ENCODE measurements around the gene CFAP61. TPM values are rescaled to one million over a fixed set of nuclear protein-coding genes. Genes with fewer than 3 reads are reported as not detected.

CFAP61 gene
- total and polyA plus RNA-seq, 9 of the 15 experiments (the other 6 are each of a cell fraction or from before 2014, with no cell fraction given): 0.11 TPM; not detected in 8

DNA sequence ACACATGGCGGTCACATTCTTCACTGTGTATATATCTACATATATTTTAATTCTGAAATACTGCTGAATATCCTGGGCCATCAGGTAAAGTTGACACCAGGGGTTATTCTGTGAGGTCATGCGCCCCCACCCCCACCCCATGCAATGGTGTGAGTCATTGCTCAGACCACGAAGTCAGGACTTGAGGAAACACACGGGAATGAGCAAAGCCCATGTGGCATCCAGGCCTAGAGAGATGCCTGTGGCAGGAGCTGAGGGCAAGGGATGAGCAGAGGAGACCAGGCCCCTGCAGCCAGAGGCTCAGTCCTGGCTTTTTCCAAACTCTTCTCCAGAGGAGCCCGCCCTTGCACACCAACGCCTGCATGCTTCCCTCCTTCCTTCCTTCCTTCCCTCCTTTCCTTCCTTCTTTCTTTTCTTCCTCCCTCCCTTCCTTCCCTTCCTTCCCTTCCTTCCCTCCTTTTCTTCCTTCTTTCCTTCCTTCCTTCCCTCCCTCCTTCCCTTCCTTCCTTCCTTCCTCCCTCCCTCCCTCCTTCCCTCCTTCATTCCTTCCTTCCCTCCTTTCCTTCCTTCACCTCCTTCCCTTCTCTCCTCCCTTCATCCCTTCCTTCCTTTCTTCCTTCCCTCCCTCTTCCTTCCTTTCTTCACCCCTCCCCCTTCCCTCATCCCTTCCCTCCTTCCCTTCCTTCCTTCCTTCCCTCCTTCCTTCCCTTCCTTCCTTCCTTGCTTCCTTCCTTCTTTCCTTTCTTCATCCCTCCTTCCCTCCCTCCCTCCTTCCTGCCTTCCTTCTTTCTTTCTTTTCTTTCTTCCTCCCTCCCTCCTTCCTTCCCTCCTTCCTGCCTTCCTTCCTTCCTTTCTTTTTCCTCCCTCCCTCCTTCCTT is 243.5 kb downstream of the CFAP61 start (continued):
- TF ChIP-seq, protein P1, sequence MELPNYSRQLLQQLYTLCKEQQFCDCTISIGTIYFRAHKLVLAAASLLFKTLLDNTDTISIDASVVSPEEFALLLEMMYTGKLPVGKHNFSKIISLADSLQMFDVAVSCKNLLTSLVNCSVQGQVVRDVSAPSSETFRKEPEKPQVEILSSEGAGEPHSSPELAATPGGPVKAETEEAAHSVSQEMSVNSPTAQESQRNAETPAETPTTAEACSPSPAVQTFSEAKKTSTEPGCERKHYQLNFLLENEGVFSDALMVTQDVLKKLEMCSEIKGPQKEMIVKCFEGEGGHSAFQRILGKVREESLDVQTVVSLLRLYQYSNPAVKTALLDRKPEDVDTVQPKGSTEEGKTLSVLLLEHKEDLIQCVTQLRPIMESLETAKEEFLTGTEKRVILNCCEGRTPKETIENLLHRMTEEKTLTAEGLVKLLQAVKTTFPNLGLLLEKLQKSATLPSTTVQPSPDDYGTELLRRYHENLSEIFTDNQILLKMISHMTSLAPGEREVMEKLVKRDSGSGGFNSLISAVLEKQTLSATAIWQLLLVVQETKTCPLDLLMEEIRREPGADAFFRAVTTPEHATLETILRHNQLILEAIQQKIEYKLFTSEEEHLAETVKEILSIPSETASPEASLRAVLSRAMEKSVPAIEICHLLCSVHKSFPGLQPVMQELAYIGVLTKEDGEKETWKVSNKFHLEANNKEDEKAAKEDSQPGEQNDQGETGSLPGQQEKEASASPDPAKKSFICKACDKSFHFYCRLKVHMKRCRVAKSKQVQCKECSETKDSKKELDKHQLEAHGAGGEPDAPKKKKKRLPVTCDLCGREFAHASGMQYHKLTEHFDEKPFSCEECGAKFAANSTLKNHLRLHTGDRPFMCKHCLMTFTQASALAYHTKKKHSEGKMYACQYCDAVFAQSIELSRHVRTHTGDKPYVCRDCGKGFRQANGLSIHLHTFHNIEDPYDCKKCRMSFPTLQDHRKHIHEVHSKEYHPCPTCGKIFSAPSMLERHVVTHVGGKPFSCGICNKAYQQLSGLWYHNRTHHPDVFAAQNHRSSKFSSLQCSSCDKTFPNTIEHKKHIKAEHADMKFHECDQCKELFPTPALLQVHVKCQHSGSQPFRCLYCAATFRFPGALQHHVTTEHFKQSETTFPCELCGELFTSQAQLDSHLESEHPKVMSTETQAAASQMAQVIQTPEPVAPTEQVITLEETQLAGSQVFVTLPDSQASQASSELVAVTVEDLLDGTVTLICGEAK (IDR thresholded peaks at IDR 0.05): no peak
- TF ChIP-seq, protein P1 (CRISPR knock-in tag; IDR thresholded peaks at IDR 0.05): no peak
- TF ChIP-seq POLR2B (IDR thresholded peaks at IDR 0.05; ENCODE audit: low read depth, partially characterized antibody) (no peak), HDAC6 (IDR thresholded peaks at IDR 0.05; ENCODE audit: low read depth, low read length) (no peak), CBX2 (IDR thresholded peaks at IDR 0.05; ENCODE audit: insufficient read depth, low read length, poor library complexity, severe bottlenecking) (no peak), DDX20 (tag; IDR thresholded peaks at IDR 0.05; ENCODE audit: low read depth) (no peak), IRF2 (CRISPR knock-in tag; IDR thresholded peaks at IDR 0.05) (no peak), NONO (IDR thresholded peaks at IDR 0.05; ENCODE audit: low read depth in 2 of 2, low read length in 1 of 2) (no peak), FOSL1 (tag; conservative IDR thresholded peaks at IDR 0.05) (no peak)
- TF ChIP-seq, protein P2, sequence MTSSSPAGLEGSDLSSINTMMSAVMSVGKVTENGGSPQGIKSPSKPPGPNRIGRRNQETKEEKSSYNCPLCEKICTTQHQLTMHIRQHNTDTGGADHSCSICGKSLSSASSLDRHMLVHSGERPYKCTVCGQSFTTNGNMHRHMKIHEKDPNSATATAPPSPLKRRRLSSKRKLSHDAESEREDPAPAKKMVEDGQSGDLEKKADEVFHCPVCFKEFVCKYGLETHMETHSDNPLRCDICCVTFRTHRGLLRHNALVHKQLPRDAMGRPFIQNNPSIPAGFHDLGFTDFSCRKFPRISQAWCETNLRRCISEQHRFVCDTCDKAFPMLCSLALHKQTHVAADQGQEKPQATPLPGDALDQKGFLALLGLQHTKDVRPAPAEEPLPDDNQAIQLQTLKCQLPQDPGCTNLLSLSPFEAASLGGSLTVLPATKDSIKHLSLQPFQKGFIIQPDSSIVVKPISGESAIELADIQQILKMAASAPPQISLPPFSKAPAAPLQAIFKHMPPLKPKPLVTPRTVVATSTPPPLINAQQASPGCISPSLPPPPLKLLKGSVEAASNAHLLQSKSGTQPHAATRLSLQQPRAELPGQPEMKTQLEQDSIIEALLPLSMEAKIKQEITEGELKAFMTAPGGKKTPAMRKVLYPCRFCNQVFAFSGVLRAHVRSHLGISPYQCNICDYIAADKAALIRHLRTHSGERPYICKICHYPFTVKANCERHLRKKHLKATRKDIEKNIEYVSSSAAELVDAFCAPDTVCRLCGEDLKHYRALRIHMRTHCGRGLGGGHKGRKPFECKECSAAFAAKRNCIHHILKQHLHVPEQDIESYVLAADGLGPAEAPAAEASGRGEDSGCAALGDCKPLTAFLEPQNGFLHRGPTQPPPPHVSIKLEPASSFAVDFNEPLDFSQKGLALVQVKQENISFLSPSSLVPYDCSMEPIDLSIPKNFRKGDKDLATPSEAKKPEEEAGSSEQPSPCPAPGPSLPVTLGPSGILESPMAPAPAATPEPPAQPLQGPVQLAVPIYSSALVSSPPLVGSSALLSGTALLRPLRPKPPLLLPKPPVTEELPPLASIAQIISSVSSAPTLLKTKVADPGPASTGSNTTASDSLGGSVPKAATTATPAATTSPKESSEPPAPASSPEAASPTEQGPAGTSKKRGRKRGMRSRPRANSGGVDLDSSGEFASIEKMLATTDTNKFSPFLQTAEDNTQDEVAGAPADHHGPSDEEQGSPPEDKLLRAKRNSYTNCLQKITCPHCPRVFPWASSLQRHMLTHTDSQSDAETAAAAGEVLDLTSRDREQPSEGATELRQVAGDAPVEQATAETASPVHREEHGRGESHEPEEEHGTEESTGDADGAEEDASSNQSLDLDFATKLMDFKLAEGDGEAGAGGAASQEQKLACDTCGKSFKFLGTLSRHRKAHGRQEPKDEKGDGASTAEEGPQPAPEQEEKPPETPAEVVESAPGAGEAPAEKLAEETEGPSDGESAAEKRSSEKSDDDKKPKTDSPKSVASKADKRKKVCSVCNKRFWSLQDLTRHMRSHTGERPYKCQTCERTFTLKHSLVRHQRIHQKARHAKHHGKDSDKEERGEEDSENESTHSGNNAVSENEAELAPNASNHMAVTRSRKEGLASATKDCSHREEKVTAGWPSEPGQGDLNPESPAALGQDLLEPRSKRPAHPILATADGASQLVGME (CRISPR knock-in tag; IDR thresholded peaks at IDR 0.05): no peak
